Activated T-cell treated with anti-CD3 and anti-CD28 coated beads for 24 hours (primary cell): ENCODE measurements around the gene GZMB.
A peak's percentile ranks its signal among the peaks of the same experiment; 100 is the strongest.
"Not testable (repeated sequence)": the region's sequence is repeated elsewhere in the genome, so short reads cannot be mapped to it uniquely, and the experiment has no call there.

Source experiments
- DNase-seq: peaks from one replicate; pipeline ENCODE4 v3.0.0-alpha.2; 2020; ENCODE audit warnings: low read depth

GZMB gene

GRCh38 chr14:24630872-24631477, 3.0 kb downstream of the GZMB start:
- DNase-seq, result no peak

- DNase-seq, result no peak
These were observed 3.7 kb downstream of the GZMB start for GRCh38 chr14:24630087-24630871.

- no peak for DNase-seq
These were observed 4.5 kb downstream of the GZMB start for GRCh38 chr14:24629521-24629920.

GRCh38 chr14:24613747-24614146, 20.2 kb downstream of the GZMB start:
- DNase-seq, result no peak

- DNase-seq, result no peak
These were observed 20.7 kb downstream of the GZMB start for GRCh38 chr14:24613241-24613640.

- DNase-seq, result no peak
These were observed 21.8 kb downstream of the GZMB start for GRCh38 chr14:24612196-24612595.

GRCh38 chr14:24609655-24610344, 24.2 kb downstream of the GZMB start, which contains the start of gene GZMH:
Gene GZMH (minus strand): TSS chr14:24609685. CDS start chr14:24609613, 72 bp downstream.
- DNase-seq, result no peak

GRCh38 chr14:24607635-24608514, 26.1 kb downstream of the GZMB start:
- no peak for DNase-seq

- no peak for DNase-seq
These were observed 26.9 kb downstream of the GZMB start for GRCh38 chr14:24607081-24607480.

GRCh38 chr14:24606297-24606696, 27.7 kb downstream of the GZMB start:
- no peak for DNase-seq

GRCh38 chr14:24605435-24606190, 28.4 kb downstream of the GZMB start:
- peak; percentile 64 for DNase-seq

- DNase-seq, result no peak
These were observed 36.6 kb downstream of the GZMB start for GRCh38 chr14:24597403-24597802.

GRCh38 chr14:24595073-24595808, 38.7 kb downstream of the GZMB start:
- DNase-seq, result no peak

- not testable (repeated sequence) for DNase-seq
These were observed 43.0 kb downstream of the GZMB start for GRCh38 chr14:24591004-24591403.

- not testable (repeated sequence) for DNase-seq
These were observed 49.6 kb downstream of the GZMB start for GRCh38 chr14:24584402-24584801.
